Activated effector memory CD4-positive, alpha-beta T cell treated with Interleukin-2 at 50 U/mL for 16 hours (primary cell): Measurements from ENCODE around the gene NUP155.
"Not testable (repeated sequence)": the region's sequence is repeated elsewhere in the genome, so short reads cannot be mapped to it uniquely, and the experiment has no call there.

Experiments
- DNase-seq: peaks from one replicate; pipeline ENCODE4 v3.0.0-alpha.2; 2020

The NUP155 gene

GRCh38 chr5:37275511-37275910 lies 95.4 kb downstream of the NUP155 start:
- DNase-seq: no peak

DNA sequence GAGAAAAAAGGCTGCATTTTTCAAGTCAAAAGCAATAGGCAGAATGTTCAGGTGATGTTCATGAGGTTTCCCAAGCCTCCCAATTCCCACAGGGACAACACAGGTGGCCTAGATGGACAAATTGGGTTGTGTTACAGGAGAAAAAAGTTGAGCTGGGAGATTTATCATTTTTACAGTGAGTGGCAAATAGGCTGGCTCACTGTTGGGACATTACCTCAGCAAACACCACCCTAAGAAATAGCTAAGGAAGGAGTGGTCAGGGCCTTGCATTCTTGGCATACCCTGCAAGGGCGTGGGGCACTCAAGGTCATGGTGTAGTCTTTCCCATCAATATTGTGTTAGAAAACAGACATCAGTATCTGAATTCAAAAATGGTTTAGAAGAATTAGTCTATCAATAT lies 98.4 kb downstream of the NUP155 start:
- DNase-seq: no peak

- DNase-seq: not testable (repeated sequence)
These were observed 102.8 kb downstream of the NUP155 start for GRCh38 chr5:37268100-37268499.

- DNase-seq: no peak
These were observed 115.0 kb downstream of the NUP155 start for GRCh38 chr5:37255774-37256358.

DNA sequence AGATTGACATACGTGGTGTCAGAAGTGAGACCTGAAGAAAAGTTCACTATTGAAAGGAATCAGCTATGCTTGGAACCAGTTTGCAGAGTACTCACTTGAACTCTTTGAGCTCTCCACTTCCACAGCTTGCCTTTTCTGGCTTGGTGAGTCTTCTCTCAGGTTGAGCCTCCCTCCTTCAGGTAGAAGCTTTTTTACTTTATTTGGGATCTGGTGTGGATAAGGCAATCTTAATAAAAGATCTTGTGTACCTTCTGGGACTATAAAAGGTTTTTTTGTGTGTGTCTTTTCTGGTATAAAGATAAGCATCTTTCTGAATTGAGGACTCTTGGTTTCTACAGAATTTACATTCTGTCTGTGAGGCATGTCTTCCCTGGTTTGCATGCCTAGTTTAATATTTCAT lies 116.3 kb downstream of the NUP155 start:
- DNase-seq: no peak

- no peak for DNase-seq
These were observed 119.2 kb downstream of the NUP155 start for GRCh38 chr5:37251665-37252064.

GRCh38 chr5:37249815-37250164 lies 121.1 kb downstream of the NUP155 start:
- no peak for DNase-seq

DNA sequence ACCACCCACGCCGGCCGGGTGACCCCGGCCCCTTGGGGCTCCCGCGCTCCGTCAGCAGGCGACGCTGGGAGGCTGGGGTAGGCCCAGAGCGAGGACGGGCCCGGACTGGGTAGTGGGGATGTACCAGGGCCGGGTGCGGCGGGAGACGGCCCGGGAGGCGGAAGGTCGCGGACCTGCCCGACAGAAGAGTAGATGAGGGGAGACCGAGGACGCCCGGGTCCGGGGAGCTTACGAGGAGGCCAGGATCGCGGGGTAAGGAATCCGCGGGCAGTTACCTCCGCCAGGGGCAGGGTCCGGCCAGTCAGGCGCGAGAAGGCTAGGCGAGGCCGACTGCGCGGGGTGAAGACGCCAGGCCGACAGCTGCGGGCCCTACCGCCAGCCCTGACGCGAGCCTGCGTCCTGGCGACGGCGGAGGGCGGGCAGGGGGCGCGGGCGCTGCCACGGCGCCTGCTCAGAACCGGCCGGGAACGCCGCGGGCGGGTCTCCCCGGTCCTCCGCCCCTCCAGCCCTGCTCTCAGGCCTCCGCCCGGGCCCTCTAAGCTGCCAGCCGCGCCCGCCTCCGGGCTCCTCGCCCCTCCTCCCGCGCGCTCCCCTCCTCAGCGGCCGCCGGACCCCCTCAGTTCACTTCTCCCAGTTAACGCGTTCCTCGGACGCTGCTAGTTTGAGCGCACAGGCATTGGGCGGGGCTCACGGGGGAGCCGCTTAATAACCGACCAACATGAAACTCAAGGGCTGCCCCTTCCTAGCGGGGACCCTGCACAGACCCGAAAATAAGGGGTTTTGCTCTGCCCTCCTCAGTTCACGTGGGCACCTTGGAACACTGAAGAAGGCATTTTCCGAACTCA lies 121.7 kb downstream of the NUP155 start, which contains the start of gene CPLANE1:
CPLANE1 (minus strand) TSS at position 407 of the 845 bp plus-strand sequence. CDS start 1,678 bp downstream, outside the sequence.
- peak; percentile 36 for DNase-seq

GRCh38 chr5:37248421-37248969 lies 122.4 kb downstream of the NUP155 start:
- DNase-seq: no peak

GRCh38 chr5:37247496-37247895 lies 123.4 kb downstream of the NUP155 start:
- no peak for DNase-seq

DNA sequence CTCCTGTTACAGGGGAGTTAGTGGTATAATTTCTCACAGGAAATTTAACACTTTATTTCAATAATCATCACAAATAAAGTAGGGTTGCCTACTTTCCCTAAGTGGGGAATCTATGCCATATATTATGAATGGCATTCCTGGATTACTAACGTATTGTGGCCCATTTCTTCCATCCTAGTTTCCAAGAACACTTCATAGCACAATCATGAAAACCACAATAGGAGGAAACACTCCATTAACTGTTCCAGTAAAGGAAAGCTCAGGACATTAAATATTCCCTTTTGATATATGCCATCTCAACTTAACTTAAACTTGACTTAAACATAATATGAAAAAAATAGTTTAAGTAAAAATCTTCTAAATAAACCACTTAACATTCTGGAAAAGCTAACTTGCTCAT lies 123.9 kb downstream of the NUP155 start:
- DNase-seq: no peak
